Stimulated activated naive CD4-positive, alpha-beta T cell (primary cell): ENCODE data around the gene NUP93.
A peak's percentile ranks its signal among the peaks of the same experiment; 100 is the strongest.
"Not testable (repeated sequence)": the region's sequence is repeated elsewhere in the genome, so short reads cannot be mapped to it uniquely, and the experiment has no call there.

Experiments used
- DNase-seq, 6 experiments: peaks; one replicate each; lab custom pipeline; 2025; lab: John Stamatoyannopoulos, UW

NUP93 gene

GRCh38 chr16:56849690-56850680 is 120.1 kb downstream of the NUP93 start:
- no peak for DNase-seq

DNA sequence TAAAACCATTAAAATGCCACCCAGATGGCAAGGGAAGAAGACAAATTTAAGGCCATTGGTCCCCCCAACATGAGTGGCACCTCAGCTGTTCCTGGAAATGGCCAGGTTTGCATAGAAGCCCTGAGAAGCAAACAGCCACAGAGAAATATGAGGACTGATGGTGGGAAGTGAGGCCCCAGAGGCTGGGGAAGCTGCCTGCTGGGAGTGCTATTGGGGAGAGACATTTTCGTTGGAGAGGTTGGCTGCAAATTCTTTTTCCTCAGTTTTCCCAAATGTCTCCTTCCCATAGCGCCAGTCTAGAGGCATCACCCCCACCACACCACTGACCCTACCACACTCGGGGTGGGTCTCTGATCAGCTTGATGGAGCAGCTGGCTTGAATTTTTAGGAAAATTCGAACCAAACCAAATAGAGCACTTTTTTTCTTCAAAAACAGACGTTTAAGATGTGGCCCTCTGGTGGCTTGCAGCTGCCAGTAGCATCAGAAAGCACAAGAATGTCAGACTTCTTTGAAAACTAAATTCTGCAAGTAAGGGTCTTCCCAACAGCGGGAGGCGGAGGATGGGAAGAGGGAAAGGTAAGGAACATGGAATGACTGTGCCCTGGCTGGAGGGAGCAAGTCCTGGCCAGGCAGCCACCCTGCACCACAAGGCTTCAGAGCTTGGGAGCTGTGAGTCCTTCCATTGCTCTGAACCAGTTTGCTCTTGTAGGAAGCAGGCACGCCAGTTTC is 121.9 kb downstream of the NUP93 start:
- DNase-seq, result peak in 1 of 6 experiments; percentile 5

DNA sequence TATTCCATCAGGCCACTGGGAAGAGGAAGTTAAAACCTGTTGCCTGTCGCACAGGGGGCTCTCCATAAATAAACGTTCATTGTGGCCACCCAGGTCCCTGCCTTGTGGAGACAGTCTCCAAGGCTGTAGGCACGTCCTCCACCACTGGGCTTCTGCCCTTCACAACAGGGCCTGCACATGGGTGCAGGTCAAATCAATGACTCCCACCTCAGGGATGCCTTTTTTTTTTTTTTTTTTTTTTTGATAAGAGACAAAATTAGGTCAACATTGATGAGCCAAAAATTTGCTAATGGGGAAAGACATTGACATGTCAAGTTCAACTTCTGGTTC is 122.4 kb downstream of the NUP93 start:
- DNase-seq, result no peak

DNA sequence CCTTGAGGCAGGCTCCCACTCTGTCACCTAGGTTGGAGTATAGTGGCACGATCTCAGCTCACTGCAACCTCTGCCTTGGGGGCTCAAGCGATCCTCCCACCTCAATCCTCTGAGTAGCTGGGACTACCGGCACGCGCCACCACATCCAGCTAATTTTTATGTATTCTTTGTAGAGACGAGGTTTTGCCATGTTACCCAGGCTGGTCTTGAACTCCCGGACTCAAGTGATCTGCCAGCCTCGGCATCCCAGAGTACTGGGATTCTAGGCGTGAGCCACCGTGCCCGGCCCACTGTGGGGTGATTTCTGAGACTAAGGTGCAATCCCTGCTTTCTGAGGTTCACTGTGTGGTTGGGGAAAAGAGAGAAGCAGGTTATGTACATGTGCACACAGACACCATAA is 123.0 kb downstream of the NUP93 start:
- DNase-seq, result no peak

- no peak for DNase-seq
Observed at GRCh38 chr16:56855201-56855600, 125.3 kb downstream of the NUP93 start.

DNA sequence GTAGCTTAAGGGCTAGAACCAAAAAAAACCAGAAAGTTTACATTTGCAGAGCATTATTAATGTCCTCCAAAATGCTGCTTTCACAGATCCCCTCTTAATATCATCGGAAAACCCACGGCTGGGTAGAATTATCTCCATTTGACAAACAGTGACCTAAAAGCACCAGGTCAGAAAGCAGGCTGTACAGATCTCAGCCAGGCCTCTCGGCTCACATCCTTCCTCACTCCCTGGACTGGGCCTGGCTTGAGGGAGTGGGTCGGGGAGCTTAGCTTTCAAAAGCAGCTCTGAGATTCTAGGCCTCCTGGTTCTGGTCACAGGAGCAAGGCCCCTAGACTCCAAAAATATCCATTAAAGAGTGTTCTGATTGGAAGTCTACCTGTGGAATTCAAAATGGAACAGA is 126.0 kb downstream of the NUP93 start:
- DNase-seq, result no peak

GRCh38 chr16:56856876-56857447 is 127.0 kb downstream of the NUP93 start:
- DNase-seq, result no peak

DNA sequence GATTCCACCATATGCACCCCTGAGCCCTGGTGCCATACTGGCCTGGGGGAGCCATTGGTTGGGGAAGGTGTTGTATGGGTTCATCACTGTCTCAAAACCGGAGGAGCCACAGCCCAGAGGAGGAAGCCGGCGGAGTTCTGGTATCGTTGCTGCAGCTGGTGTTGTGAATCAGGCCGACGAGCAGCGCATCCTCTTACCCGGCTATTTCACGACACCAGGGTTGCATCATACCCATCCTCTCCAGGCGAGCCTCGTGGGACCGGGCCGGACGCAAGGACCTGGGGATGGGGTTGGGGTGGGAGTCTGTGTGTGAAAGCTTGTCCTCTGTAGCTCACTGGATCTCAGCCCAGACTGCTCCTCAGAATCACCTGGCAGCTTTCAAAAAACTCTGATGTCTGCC is 128.4 kb downstream of the NUP93 start:
- DNase-seq, result no peak

GRCh38 chr16:56859636-56860035 is 129.7 kb downstream of the NUP93 start:
- no peak for DNase-seq

DNA sequence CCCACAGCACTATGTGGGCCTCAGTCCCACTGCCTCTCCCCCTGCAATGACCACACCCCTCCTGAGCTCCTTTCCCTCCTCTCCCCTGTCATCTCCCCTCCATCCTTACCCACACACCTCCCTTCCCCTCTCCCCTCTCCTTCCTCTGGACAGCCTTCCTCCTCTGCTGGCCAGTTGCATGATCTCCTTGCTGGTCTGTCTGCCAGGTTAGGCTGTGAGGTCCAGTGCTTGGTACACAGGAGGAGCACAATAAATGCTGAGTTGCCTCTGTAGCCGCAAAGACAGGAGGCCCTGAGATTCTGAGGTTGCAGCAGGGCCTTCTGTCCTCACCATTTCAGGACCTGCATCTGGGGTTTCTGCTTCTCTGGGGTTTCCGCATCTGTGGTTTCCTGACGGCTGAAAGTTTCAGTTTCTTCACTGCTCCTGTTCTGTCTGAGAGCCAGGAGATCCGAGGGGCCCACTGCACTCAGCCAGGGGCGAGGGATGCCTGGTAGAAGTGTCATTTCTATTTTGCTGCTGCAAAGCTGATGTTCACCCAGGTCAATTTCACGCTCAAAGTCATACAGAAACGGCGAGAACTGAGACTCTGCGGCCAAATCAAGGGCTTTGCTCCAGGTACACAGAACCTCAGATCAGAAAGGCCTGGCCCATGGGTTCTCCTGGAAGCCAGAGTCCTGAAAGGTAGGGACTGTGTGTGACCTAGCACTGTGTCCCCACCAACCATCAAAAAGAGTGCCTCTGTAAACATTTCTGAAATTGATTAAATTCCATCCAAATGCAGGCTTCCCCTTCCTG is 130.5 kb downstream of the NUP93 start:
- peak in 3 of 6 experiments; percentile 22 to 51 (median 49) for DNase-seq

GRCh38 chr16:56861092-56861610 is 131.2 kb downstream of the NUP93 start:
- no peak for DNase-seq

- no peak for DNase-seq
Observed at GRCh38 chr16:56861756-56862155, 131.8 kb downstream of the NUP93 start.

- DNase-seq, result no peak
Observed at GRCh38 chr16:56862776-56863175, 132.8 kb downstream of the NUP93 start.

- DNase-seq, result no peak
Observed at GRCh38 chr16:56864960-56865359, 135.0 kb downstream of the NUP93 start, which contains the start of gene SLC12A3. Gene SLC12A3, plus strand, starts transcription at chr16:56865207. Its CDS starts 29 bp downstream, at chr16:56865236.

DNA sequence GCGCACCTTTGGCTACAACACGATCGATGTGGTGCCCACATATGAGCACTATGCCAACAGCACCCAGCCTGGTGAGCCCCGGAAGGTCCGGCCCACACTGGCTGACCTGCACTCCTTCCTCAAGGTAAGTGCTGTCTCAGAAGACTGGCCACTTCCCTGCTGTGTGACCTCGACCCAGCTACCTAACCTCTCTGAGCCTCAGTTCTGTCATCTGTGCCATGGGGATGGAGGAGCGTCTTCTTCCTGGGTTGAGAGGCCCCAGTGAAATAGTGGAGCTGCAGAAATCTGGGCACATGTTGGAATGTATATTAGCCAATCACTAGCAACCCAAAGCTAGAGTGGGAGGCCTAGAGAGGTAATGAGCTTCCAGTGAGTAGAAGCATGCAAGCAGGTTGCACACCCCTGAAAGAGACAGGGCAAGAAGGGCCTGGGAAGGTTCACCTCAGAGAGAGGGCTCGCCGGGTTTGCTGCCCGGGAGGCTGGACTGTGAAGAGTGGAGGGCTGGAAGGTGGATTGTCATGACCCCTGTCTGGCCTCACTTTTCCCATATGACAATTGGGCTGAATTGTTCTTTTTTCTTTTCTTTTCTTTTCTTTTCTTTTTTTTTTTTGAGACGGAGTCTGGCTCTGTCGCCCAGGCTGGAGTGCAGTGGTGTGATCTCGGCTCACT is 135.6 kb downstream of the NUP93 start:
- no peak for DNase-seq

- DNase-seq, result peak in 5 of 6 experiments; percentile 7 to 71 (median 21)
Observed at GRCh38 chr16:56866955-56867830, 137.3 kb downstream of the NUP93 start.

DNA sequence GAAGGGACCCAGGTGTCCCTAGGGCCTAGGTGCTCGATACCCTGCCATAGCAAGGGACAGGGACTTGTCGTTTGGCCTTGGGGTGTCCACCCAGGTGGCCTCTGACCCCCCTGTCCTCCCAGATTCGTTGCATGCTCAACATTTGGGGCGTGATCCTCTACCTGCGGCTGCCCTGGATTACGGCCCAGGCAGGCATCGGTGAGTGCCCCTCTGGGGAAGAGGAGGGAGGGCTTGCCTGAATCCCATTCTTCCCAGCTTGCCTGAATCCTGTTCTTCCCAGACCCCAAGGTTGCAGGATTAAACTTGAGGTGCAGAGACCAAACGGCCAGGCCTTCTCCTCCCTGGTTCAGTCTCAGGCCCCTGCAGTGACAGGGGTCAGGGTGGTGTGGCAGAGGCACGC is 138.2 kb downstream of the NUP93 start:
- no peak for DNase-seq

- not testable (repeated sequence) for DNase-seq
Observed at GRCh38 chr16:56868766-56869165, 138.8 kb downstream of the NUP93 start.

DNA sequence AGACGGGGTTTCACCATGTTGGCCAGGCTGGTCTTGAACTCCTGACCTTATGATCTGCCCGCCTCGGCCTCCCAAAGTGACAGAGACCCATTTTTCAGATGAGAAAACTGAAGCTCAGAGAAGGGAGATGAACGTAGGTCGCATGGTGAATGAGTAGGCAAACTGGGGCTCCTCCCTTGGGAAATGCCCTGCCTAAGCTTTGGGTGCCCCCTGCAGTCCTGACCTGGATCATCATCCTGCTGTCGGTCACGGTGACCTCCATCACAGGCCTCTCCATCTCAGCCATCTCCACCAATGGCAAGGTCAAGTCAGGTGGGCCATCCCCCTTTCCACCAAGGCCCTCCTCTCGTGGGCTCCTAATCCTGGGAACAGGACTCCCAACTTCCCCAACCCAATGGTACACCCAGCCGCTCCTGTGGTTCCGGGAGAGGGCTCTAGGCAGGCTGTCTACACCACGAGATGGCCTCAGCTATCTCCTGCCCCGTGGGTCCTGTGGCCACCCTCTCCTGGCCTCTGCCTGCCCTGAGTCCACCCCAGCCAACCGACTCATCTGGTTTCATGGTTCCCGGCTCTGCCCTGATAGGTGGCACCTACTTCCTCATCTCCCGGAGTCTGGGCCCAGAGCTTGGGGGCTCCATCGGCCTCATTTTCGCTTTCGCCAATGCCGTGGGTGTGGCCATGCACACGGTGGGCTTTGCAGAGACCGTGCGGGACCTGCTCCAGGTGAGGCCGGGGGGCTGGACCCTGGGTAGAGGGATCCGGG is 139.8 kb downstream of the NUP93 start:
- peak in 4 of 6 experiments; percentile 4 to 18 (median 6) for DNase-seq
